ENCODE measurements around the gene IRF5.

The IRF5 gene

DNA sequence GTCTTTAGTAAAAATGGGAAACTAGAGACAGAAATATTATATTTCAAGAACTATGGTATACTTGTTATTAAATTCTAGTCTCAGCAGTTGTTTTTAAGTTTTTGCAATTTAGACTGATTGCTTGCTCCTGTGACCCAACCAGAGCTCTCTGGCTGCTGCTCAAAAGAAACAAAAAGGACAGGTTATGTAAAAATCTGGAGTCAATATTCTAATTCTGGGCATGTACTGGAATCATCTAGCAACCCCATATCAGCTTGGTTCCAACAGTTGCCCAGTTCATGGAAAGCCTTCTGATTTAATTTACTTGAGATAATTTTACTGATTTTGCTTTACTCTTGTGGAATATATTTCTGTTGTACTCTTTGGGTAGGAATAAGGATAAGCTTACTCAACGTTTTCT, 37.5 kb upstream of the IRF5 start:
- TF ChIP-seq, protein P1, sequence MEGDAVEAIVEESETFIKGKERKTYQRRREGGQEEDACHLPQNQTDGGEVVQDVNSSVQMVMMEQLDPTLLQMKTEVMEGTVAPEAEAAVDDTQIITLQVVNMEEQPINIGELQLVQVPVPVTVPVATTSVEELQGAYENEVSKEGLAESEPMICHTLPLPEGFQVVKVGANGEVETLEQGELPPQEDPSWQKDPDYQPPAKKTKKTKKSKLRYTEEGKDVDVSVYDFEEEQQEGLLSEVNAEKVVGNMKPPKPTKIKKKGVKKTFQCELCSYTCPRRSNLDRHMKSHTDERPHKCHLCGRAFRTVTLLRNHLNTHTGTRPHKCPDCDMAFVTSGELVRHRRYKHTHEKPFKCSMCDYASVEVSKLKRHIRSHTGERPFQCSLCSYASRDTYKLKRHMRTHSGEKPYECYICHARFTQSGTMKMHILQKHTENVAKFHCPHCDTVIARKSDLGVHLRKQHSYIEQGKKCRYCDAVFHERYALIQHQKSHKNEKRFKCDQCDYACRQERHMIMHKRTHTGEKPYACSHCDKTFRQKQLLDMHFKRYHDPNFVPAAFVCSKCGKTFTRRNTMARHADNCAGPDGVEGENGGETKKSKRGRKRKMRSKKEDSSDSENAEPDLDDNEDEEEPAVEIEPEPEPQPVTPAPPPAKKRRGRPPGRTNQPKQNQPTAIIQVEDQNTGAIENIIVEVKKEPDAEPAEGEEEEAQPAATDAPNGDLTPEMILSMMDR (IDR thresholded peaks at IDR 0.05; ENCODE audit: insufficient read depth, low read length, poor library complexity, severe bottlenecking): no peak
- TF ChIP-seq EZH2phosphoT487 (conservative IDR thresholded peaks at IDR 0.05; ENCODE audit: low read length): no peak
- no peaks in the 10 kb centered on the region for H4K20me1 ChIP-seq (ENCODE audit: low read depth, low read length)
- no peaks in the 10 kb centered on the region for H3K27me3 ChIP-seq (ENCODE audit: low read length)
- H3K9me3 ChIP-seq (ENCODE audit: insufficient read depth, low read length): 0 out of 2 replicates have a peak, but pooled peaks cover 15% of the 10 kb centered on the region
- H3K79me2 ChIP-seq (ENCODE audit: insufficient read depth, low read length): no peaks in the 10 kb centered on the region
- H3K4me2 ChIP-seq (ENCODE audit: low read depth, low read length, poor library complexity, severe bottlenecking): no peak overlapping the region
- no peaks in the 10 kb centered on the region for H3F3A ChIP-seq (ENCODE audit: insufficient read depth)
- no peak overlapping the region for H3K9ac ChIP-seq (ENCODE audit: low read length)
- no peaks in the 10 kb centered on the region; the same call in 1 of the 2 replicates for H3K36me3 ChIP-seq (ENCODE audit: low read length)
- H2AFZ ChIP-seq (ENCODE audit: low read depth, low read length, severe bottlenecking): no peak overlapping the region
- H3K9me2 ChIP-seq (replicated peaks; ENCODE audit: insufficient read depth, low read length): no peaks in the 10 kb centered on the region
- H3K27ac ChIP-seq (ENCODE audit: low read depth, low read length): no peak overlapping the region
- no peak overlapping the region for H3K4me3 ChIP-seq (ENCODE audit: insufficient read depth, low read length, poor library complexity, severe bottlenecking)

GRCh38 chr7:128902761-128903585, 34.8 kb upstream of the IRF5 start:
- TF ChIP-seq, protein P1 (IDR thresholded peaks at IDR 0.05; ENCODE audit: insufficient read depth, low read length, poor library complexity, severe bottlenecking): no peak
- TF ChIP-seq EZH2phosphoT487 (conservative IDR thresholded peaks at IDR 0.05; ENCODE audit: low read length): no peak
- Histone ChIP-seq H3K9ac (ENCODE audit: low read length) (no peak overlapping the region), H3K4me2 (ENCODE audit: low read depth, low read length, poor library complexity, severe bottlenecking) (no peak overlapping the region), H2AFZ (ENCODE audit: low read depth, low read length, severe bottlenecking) (no peak overlapping the region), H4K20me1 (ENCODE audit: low read depth, low read length) (no peaks in the 10 kb centered on the region), H3K27me3 (ENCODE audit: low read length) (no peaks in the 10 kb centered on the region), H3K27ac (ENCODE audit: low read depth, low read length) (no peak overlapping the region), H3K9me3 (ENCODE audit: insufficient read depth, low read length) (0 out of 2 replicates have a peak, but pooled peaks cover 15% of the 10 kb centered on the region), H3K4me3 (ENCODE audit: insufficient read depth, low read length, poor library complexity, severe bottlenecking) (no peak overlapping the region), H3F3A (ENCODE audit: insufficient read depth) (no peaks in the 10 kb centered on the region), H3K79me2 (ENCODE audit: insufficient read depth, low read length) (no peaks in the 10 kb centered on the region), H3K9me2 (replicated peaks; ENCODE audit: insufficient read depth, low read length) (no peaks in the 10 kb centered on the region), H3K36me3 (ENCODE audit: low read length) (no peaks in the 10 kb centered on the region; the same call in 1 of the 2 replicates)

- Histone ChIP-seq H3K27me3 (ENCODE audit: low read length) (no peaks in the 10 kb centered on the region), H3K79me2 (ENCODE audit: insufficient read depth, low read length) (no peaks in the 10 kb centered on the region), H3K9me3 (ENCODE audit: insufficient read depth, low read length) (0 out of 2 replicates have a peak, but pooled peaks cover 15% of the 10 kb centered on the region), H3K36me3 (ENCODE audit: low read length) (no peaks in the 10 kb centered on the region; the same call in 1 of the 2 replicates), H2AFZ (ENCODE audit: low read depth, low read length, severe bottlenecking) (no peak overlapping the region), H3K4me3 (ENCODE audit: insufficient read depth, low read length, poor library complexity, severe bottlenecking) (no peak overlapping the region), H3K27ac (ENCODE audit: low read depth, low read length) (no peak overlapping the region), H3K9me2 (replicated peaks; ENCODE audit: insufficient read depth, low read length) (no peaks in the 10 kb centered on the region), H3F3A (ENCODE audit: insufficient read depth) (no peaks in the 10 kb centered on the region), H4K20me1 (ENCODE audit: low read depth, low read length) (no peaks in the 10 kb centered on the region), H3K4me2 (ENCODE audit: low read depth, low read length, poor library complexity, severe bottlenecking) (no peak overlapping the region), H3K9ac (ENCODE audit: low read length) (no peak overlapping the region)
- TF ChIP-seq, protein P1 (IDR thresholded peaks at IDR 0.05; ENCODE audit: insufficient read depth, low read length, poor library complexity, severe bottlenecking): no peak
- no peak for TF ChIP-seq EZH2phosphoT487 (conservative IDR thresholded peaks at IDR 0.05; ENCODE audit: low read length)
Observed at GRCh38 chr7:128903621-128904361, 33.9 kb upstream of the IRF5 start.
